Esophagus squamous epithelium (tissue), 5 donors: ENCODE measurements around the gene DOCK3. TPM values are rescaled to one million over a fixed set of nuclear protein-coding genes. Genes with fewer than 3 reads are reported as not detected.
"Not testable (repeated sequence)": the region's sequence is repeated elsewhere in the genome, so short reads cannot be mapped to it uniquely, and the experiment has no call there.

Experiments
- DNase-seq: peaks from one replicate; lab custom pipeline; 2025; lab: John Stamatoyannopoulos, UW
- H3K27ac ChIP-seq, 4 donors: fragments of 200-600 bp; sonication (generic); one replicate each; pipeline ENCODE4 v1.5.1; 2016 to 2019; ENCODE audit warnings: mild to moderate bottlenecking in 1 of 4
- H3K27me3 ChIP-seq, 4 donors: fragments of 200-600 bp; sonication (generic); 1 replicate in 3 of 4; 2 replicates in 1 of 4; pipeline versions ENCODE4 v1.5.1 to v1.6.0; 2017 to 2021; ENCODE audit warnings: antibody characterized with exemption in 1 of 4
- H3K36me3 ChIP-seq, 3 donors: fragments of 200-600 bp; sonication (generic); one replicate each; pipeline ENCODE4 v1.5.1; 2016 to 2019
- H3K4me1 ChIP-seq, 3 donors: fragments of 200-600 bp; sonication (generic); one replicate each; pipeline ENCODE4 v1.5.1; 2017 to 2019
- H3K4me3 ChIP-seq, 4 donors: fragments of 200-600 bp; sonication (generic); 1 replicate in 3 of 4; 2 replicates in 1 of 4; pipeline ENCODE4 v1.5.1; 2016 to 2019; ENCODE audit warnings: mild to moderate bottlenecking in 2 of 4, moderate library complexity in 1 of 4
- H3K9me3 ChIP-seq, 3 donors: fragments of 200-600 bp; sonication (generic); one replicate each; pipeline ENCODE4 v1.5.1; 2016 to 2019
- CTCF ChIP-seq, 6 experiments: fragments of 450-650 bp in 4 of 6; fragments of 200-600 bp in 2 of 6; sonication (generic) in 2 of 6; IDR thresholded peaks; one replicate each; pipeline ENCODE4 v1.5.1; 2016 to 2019; ENCODE audit warnings: antibody characterized with exemption in 6 of 6, mild to moderate bottlenecking in 4 of 6, moderate library complexity in 4 of 6
- POLR2A ChIP-seq, 4 donors: fragments of 450-650 bp; IDR thresholded peaks; one replicate each; pipeline ENCODE4 v1.6.1; 2017; ENCODE audit warnings: antibody characterized with exemption in 4 of 4, mild to moderate bottlenecking in 4 of 4, moderate library complexity in 3 of 4
- WGBS, 2 donors: methylation state at CpG; one replicate each; pipeline ENCODE4 v1.1.5; 2018; 5-methylcytosine and 5-hydroxymethylcytosine counted together
- intact Hi-C: fragments of 100-400 bp; cut with DNase I; formaldehyde crosslinking; loops from one replicate; pipeline ENCODE4 v1.15.0; 2022
- total RNA-seq, 4 donors: library from RNA; depleted of rRNA; stranded (reverse); fragments of >200 nt; gene quantifications; one replicate each; pipeline ENCODE4 v1.1.0, GENCODE V29; 2016
- donor health status: DM: yes; HTN: yes; CAD: no.

The DOCK3 gene
- total RNA-seq, 4 donors from 2014 or later, result 0.92 to 1.7 (median 1.4) TPM

- Histone ChIP-seq H3K4me3 (no peak overlapping the region), H3K27me3 (no peaks in the 10 kb centered on the region), H3K9me3 (no peaks in the 10 kb centered on the region), H3K27ac (no peak overlapping the region), H3K4me1 (no peaks in the 10 kb centered on the region), H3K36me3 (no peaks in the 10 kb centered on the region)
- no peak for DNase-seq
- TF ChIP-seq POLR2A (IDR thresholded peaks at IDR 0.05) (no peak), CTCF (IDR thresholded peaks at IDR 0.05) (no peak)
- 79 to 83% methylated on average over 2 of the region's 2 CpGs for WGBS, 2 donors
- intact Hi-C loops, result no loop called here
Observed at GRCh38 chr3:51122944-51123343, 448.2 kb downstream of the DOCK3 start.

- no peak overlapping the region for H3K4me3 ChIP-seq
- WGBS, 2 donors, result 100% methylated on average over 1 of the region's 3 CpGs; no CpG with 5 or more reads in 1 of the 2 donors
- TF ChIP-seq CTCF (IDR thresholded peaks at IDR 0.05) (no peak), POLR2A (IDR thresholded peaks at IDR 0.05) (no peak)
- no peaks in the 10 kb centered on the region for H3K4me1 ChIP-seq
- intact Hi-C loops, result no loop called here
- no peaks in the 10 kb centered on the region for H3K36me3 ChIP-seq
- no peak overlapping the region for H3K27ac ChIP-seq
- no peaks in the 10 kb centered on the region for H3K9me3 ChIP-seq
- no peak for DNase-seq
- H3K27me3 ChIP-seq, result no peaks in the 10 kb centered on the region
Observed at GRCh38 chr3:51123531-51123930, 448.8 kb downstream of the DOCK3 start.

- H3K27me3 ChIP-seq, H3K4me1 ChIP-seq, H3K4me3 ChIP-seq, DNase-seq, intact Hi-C loops, H3K36me3 ChIP-seq, H3K27ac ChIP-seq: not testable (repeated sequence)
- 93 to 100% methylated on average over 1 of the region's 1 CpG for WGBS, 2 donors
- H3K9me3 ChIP-seq, result peaks cover 0 to 17% (median 10%) of the 10 kb centered on the region in 3 donors
Observed at GRCh38 chr3:51131607-51132006, 456.9 kb downstream of the DOCK3 start.

GRCh38 chr3:51137715-51138114 is 463.0 kb downstream of the DOCK3 start:
- DNase-seq, result no peak
- peaks cover 0 to 1% (median 0%) of the 10 kb centered on the region in 3 donors for H3K9me3 ChIP-seq
- intact Hi-C loops, result no loop called here

GRCh38 chr3:51139616-51140015 is 464.9 kb downstream of the DOCK3 start:
- H3K4me3 ChIP-seq, result no peak overlapping the region
- DNase-seq, result no peak
- TF ChIP-seq POLR2A (IDR thresholded peaks at IDR 0.05), result no peak
- no peak for TF ChIP-seq CTCF (IDR thresholded peaks at IDR 0.05)
- H3K27me3 ChIP-seq, result no peaks in the 10 kb centered on the region
- no peaks in the 10 kb centered on the region for H3K9me3 ChIP-seq
- H3K36me3 ChIP-seq, result no peaks in the 10 kb centered on the region
- 38 to 50% methylated on average over 1 of the region's 1 CpG for WGBS, 2 donors
- no peaks in the 10 kb centered on the region for H3K4me1 ChIP-seq
- intact Hi-C loops, result no loop called here
- H3K27ac ChIP-seq, result no peak overlapping the region

More at GRCh38 chr3:51137715-51138114, 463.0 kb downstream of the DOCK3 start:
- WGBS, 2 donors, result 54 to 70% methylated on average over 1 of the region's 1 CpG
- H3K4me1 ChIP-seq, result no peaks in the 10 kb centered on the region
- no peaks in the 10 kb centered on the region for H3K36me3 ChIP-seq
- TF ChIP-seq POLR2A (IDR thresholded peaks at IDR 0.05) (no peak), CTCF (IDR thresholded peaks at IDR 0.05) (no peak)
- no peak overlapping the region for H3K4me3 ChIP-seq
- no peak overlapping the region for H3K27ac ChIP-seq
- H3K27me3 ChIP-seq, result no peaks in the 10 kb centered on the region

GRCh38 chr3:51141573-51141972 is 466.8 kb downstream of the DOCK3 start:
- H3K4me1 ChIP-seq, result no peaks in the 10 kb centered on the region
- TF ChIP-seq POLR2A (IDR thresholded peaks at IDR 0.05) (no peak), CTCF (IDR thresholded peaks at IDR 0.05) (no peak)
- no peaks in the 10 kb centered on the region for H3K36me3 ChIP-seq
- no peak for DNase-seq
- no peaks in the 10 kb centered on the region for H3K27me3 ChIP-seq
- no peak overlapping the region for H3K4me3 ChIP-seq
- no peak overlapping the region for H3K27ac ChIP-seq
- intact Hi-C loops, result no loop called here
- WGBS, 2 donors, result 34 to 43% methylated on average over 2 of the region's 2 CpGs
- no peaks in the 10 kb centered on the region for H3K9me3 ChIP-seq
